Activated CD8-positive, alpha-beta T cell treated with anti-CD3 and anti-CD28 coated beads for 36 hours (primary cell): ENCODE data around the gene MYO5B. TPM values are rescaled to one million over a fixed set of nuclear protein-coding genes. Genes with fewer than 3 reads are reported as not detected.
"Not testable (repeated sequence)": the region's sequence is repeated elsewhere in the genome, so short reads cannot be mapped to it uniquely, and the experiment has no call there.

Experiments
- ATAC-seq: fragments of 200-7000 bp; cut with Tn5 transposase; one replicate; pipeline ENCODE4 v1.10.0; 2021; ENCODE audit warnings: mild to moderate bottlenecking, moderate library complexity
- CTCF ChIA-PET: fragments of 350-600 bp; sonication (Branson Sonifier 250); formaldehyde crosslinking; loops from one replicate; lab custom pipeline; 2021; ENCODE audit warnings: antibody characterized with exemption; lab: Charles Lee
- POLR2A ChIA-PET: fragments of 350-600 bp; sonication (Branson Sonifier 250); formaldehyde crosslinking; loops from one replicate; lab custom pipeline; 2021; ENCODE audit warnings: antibody characterized with exemption; lab: Charles Lee
- DNase-seq: peaks from one replicate; pipeline ENCODE4 v3.0.0-alpha.2; 2020
- H3K27ac Mint-ChIP-seq: one replicate; pipeline ENCODE4 v1.8.0; 2021; ENCODE audit warnings: mild to moderate bottlenecking, mixed read lengths
- H3K27me3 Mint-ChIP-seq: one replicate; pipeline ENCODE4 v1.8.0; 2021; ENCODE audit warnings: mixed read lengths
- H3K36me3 Mint-ChIP-seq: one replicate; pipeline ENCODE4 v1.8.0; 2021; ENCODE audit warnings: low read depth, mixed read lengths
- H3K4me1 Mint-ChIP-seq: one replicate; pipeline ENCODE4 v1.8.0; 2021; ENCODE audit warnings: low read depth, mixed read lengths
- H3K4me3 Mint-ChIP-seq: one replicate; pipeline ENCODE4 v1.8.0; 2021; ENCODE audit warnings: mild to moderate bottlenecking, moderate library complexity, mixed read lengths
- H3K9me3 Mint-ChIP-seq: one replicate; pipeline ENCODE4 v1.8.0; 2021; ENCODE audit warnings: mixed read lengths
- CTCF ChIP-seq: fragments of 200-600 bp; IDR thresholded peaks from one replicate; pipeline ENCODE4 v1.8.0; 2022; ENCODE audit warnings: antibody characterized with exemption, mild to moderate bottlenecking
- intact Hi-C: fragments of 100-400 bp; cut with micrococcal nuclease; formaldehyde crosslinking; loops from one replicate; pipeline ENCODE4 v1.10.0; 2022
- total RNA-seq, 2 experiments: library from RNA; stranded (reverse); gene quantifications; one replicate each; pipeline ENCODE4 v1.2.3, GENCODE V29; 2021

Gene MYO5B
- total RNA-seq, 2 experiments from 2014 or later = 0.09 TPM; not detected in 1

DNA sequence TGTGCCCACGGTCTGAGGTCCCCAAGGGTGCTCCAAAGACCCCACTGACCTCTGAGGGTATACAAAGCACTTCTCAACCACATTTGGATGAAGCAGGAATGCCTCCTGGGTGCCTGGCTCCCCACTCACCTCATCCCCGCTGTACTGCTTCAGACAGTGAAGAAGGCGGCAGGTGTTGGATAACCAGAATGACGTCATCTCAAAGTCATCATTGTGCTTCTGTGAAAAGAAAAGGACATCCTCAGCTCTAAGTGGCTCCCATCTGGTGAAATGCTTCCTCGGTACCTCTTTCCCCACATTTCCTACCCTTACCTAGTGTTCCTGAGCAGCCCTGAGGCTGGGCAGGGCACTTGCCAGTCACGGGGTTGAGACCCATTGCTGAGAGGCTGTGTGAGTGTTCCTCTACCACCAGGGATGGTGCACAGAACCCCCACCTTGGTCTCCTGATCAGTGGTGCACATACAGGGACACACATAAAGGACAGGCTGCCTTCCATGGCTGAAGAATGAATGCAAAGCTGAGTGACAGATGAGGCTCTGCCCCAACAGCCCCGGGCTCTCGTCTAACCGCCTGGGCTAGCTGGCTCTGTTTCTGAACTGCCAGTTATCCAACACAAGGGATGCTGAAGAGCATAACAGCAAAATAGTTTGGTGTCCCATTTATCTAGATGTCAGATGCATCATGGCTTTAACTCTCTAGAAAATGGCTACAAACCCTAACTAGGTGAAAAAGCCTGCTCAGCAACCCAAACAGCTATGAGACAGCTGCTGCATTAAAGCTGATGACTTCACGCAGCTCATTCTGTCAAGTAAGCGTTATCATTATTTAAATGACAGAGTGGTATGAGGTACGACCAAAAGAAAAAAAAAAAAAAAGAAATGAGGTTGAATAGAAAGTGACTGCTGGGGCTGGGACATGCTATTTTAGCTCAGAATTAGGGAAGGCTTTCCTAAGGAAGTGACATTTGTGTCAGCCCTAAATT, 353.4 kb downstream of the MYO5B start:
- H3K36me3 Mint-ChIP-seq = no peaks in the 10 kb centered on the region
- ChIA-PET POLR2A (interaction anchor here (0.6 to 1.4 kb wide), 3 partner anchors 19 to 1120 kb away, joined by 3 to 4 read pairs (median 3); no protein-coding TSS in a partner anchor), CTCF (interaction anchor here (0.8 to 2.2 kb wide), 3 partner anchors 16 to 539 kb away, joined by 3 to 6 read pairs (median 3); no protein-coding TSS in a partner anchor)
- no peak for ATAC-seq
- H3K9me3 Mint-ChIP-seq = no peaks in the 10 kb centered on the region
- H3K4me3 Mint-ChIP-seq = no peak overlapping the region
- intact Hi-C loops = no loop called here
- no peaks in the 10 kb centered on the region for H3K27me3 Mint-ChIP-seq
- H3K27ac Mint-ChIP-seq = no peak overlapping the region
- no peak for TF ChIP-seq CTCF
- no peaks in the 10 kb centered on the region for H3K4me1 Mint-ChIP-seq
- DNase-seq = no peak

DNA sequence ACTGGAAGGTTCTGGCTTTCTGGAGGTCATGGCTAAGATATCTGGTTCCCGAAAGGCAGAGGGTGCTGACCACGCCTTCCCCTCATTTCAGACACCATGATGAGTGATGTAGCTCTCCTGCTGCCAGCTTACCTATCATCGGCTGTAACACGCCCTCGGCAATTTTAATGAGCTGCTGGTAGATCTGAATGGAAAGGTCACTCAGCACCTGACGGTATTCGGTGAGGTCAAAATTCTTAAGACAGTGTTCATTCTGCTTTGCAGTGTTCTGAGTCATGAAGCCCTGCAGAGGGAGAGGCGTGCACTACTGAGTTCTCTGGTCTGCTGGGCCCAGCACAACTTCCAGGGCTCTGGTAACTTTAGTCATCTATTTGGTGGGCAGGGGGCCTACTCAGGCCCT, 355.9 kb downstream of the MYO5B start:
- Mint-ChIP-seq H3K4me3 (no peak overlapping the region), H3K36me3 (no peaks in the 10 kb centered on the region), H3K4me1 (no peaks in the 10 kb centered on the region), H3K27ac (no peak overlapping the region), H3K9me3 (no peaks in the 10 kb centered on the region), H3K27me3 (no peaks in the 10 kb centered on the region)
- POLR2A ChIA-PET = no interaction called here
- no peak for DNase-seq
- TF ChIP-seq CTCF = no peak
- intact Hi-C loops = no loop called here
- CTCF ChIA-PET = no interaction called here
- no peak for ATAC-seq

GRCh38 chr18:49838381-49838780, 356.6 kb downstream of the MYO5B start:
- intact Hi-C loops = no loop called here
- no peak overlapping the region for H3K27ac Mint-ChIP-seq
- TF ChIP-seq CTCF = no peak
- H3K4me3 Mint-ChIP-seq = no peak overlapping the region
- ChIA-PET CTCF (interaction anchor here (1.2 kb wide), 2 partner anchors 20 to 328 kb away, joined by 4 read pairs; no protein-coding TSS in a partner anchor), POLR2A (interaction anchor here (1.1 kb wide), 1 partner anchor 9 kb away, joined by 5 read pairs; no protein-coding TSS in a partner anchor)
- no peak for DNase-seq
- ATAC-seq = no peak
- H3K36me3 Mint-ChIP-seq = no peaks in the 10 kb centered on the region
- H3K4me1 Mint-ChIP-seq = no peaks in the 10 kb centered on the region
- H3K27me3 Mint-ChIP-seq = no peaks in the 10 kb centered on the region
- no peaks in the 10 kb centered on the region for H3K9me3 Mint-ChIP-seq

GRCh38 chr18:49837889-49838288, 357.1 kb downstream of the MYO5B start:
- H3K9me3 Mint-ChIP-seq = no peaks in the 10 kb centered on the region
- no peak overlapping the region for H3K27ac Mint-ChIP-seq
- no peaks in the 10 kb centered on the region for H3K4me1 Mint-ChIP-seq
- no peaks in the 10 kb centered on the region for H3K36me3 Mint-ChIP-seq
- H3K27me3 Mint-ChIP-seq = no peaks in the 10 kb centered on the region
- no peak for TF ChIP-seq CTCF
- no peak overlapping the region for H3K4me3 Mint-ChIP-seq
- POLR2A ChIA-PET = interaction anchor here (1.1 kb wide), 1 partner anchor 10 kb away, joined by 5 read pairs; no protein-coding TSS in a partner anchor
- DNase-seq (no peak), ATAC-seq (no peak)
- CTCF ChIA-PET = interaction anchor here (1.2 kb wide), 2 partner anchors 20 to 327 kb away, joined by 4 read pairs; no protein-coding TSS in a partner anchor
- intact Hi-C loops = no loop called here

GRCh38 chr18:49837316-49837835, 357.6 kb downstream of the MYO5B start:
- DNase-seq, H3K36me3 Mint-ChIP-seq, H3K27me3 Mint-ChIP-seq, intact Hi-C loops, H3K9me3 Mint-ChIP-seq, H3K4me3 Mint-ChIP-seq, H3K27ac Mint-ChIP-seq, H3K4me1 Mint-ChIP-seq, ATAC-seq: not testable (repeated sequence)
- CTCF ChIA-PET = interaction anchor here (1.2 to 1.3 kb wide), 4 partner anchors 8 to 327 kb away, joined by 4 read pairs; no protein-coding TSS in a partner anchor
- POLR2A ChIA-PET = interaction anchor here (1.1 kb wide), 1 partner anchor 10 kb away, joined by 5 read pairs; no protein-coding TSS in a partner anchor
